ENCODE results near the gene C1QTNF12. TPM values are rescaled to one million over a fixed set of nuclear protein-coding genes. Genes with fewer than 3 reads are reported as not detected.

Gene C1QTNF12
- total RNA-seq, 1 experiment from 2014 or later, result 4.4 TPM

- H3K56ac ChIP-seq (ENCODE audit: insufficient read length, low read depth, low read length), result no peak overlapping the region
- H3K18ac ChIP-seq (ENCODE audit: insufficient read length, low read depth, low read length), result no peak overlapping the region
- Mint-ChIP-seq H3K4me1 (peaks cover 15 to 21% of the 10 kb centered on the region in 2 experiments), H3K4me3 (peak overlapping the region; percentile 28 to 90; a peak in 4 of 5 replicates), H3K27me3 (ENCODE audit: low read depth) (no peaks in the 10 kb centered on the region), H3K9me3 (peaks cover 0 to 4% of the 10 kb centered on the region in 2 experiments; a peak in 1 of 5 replicates), H3K27ac (peak overlapping the region in 1 of 3 experiments; percentile 57; a peak in 1 of 7 replicates), H3K36me3 (ENCODE audit: insufficient read depth in 1 of 3, low read depth in 3 of 3) (peaks cover 23 to 50% (median 50%) of the 10 kb centered on the region in 3 experiments)
- no peak overlapping the region for H2BK120ac ChIP-seq (ENCODE audit: low read depth, low read length, poor library complexity, severe bottlenecking)
- no peaks in the 10 kb centered on the region for H4K20me1 ChIP-seq (ENCODE audit: control insufficient read depth, insufficient read depth, insufficient read length)
- H3K79me1 ChIP-seq (ENCODE audit: insufficient read depth, low read depth, low read length, poor library complexity, severe bottlenecking), result peaks cover 2% of the 10 kb centered on the region
- TF ChIP-seq CTCF (conservative IDR thresholded peaks at IDR 0.05), result no peak
- DNase-seq, result no peak
- H3K4me1 ChIP-seq (ENCODE audit: insufficient read depth, low read length), result no peaks in the 10 kb centered on the region
- no peak overlapping the region for H3K23ac ChIP-seq (ENCODE audit: insufficient read length, low read depth, low read length)
- H2BK15ac ChIP-seq (ENCODE audit: low read depth, low read length), result no peak overlapping the region
- no peak overlapping the region for H4K8ac ChIP-seq (replicated peaks; ENCODE audit: insufficient read length, low read depth, low read length)
- H3K27me3 ChIP-seq (ENCODE audit: insufficient read depth, low read length), result no peaks in the 10 kb centered on the region
- no CpG with 5 or more reads among the region's 19 CpGs for WGBS (ENCODE audit: extremely low coverage, insufficient read length, low lambda C conversion rate)
- no peak overlapping the region for H2BK12ac ChIP-seq (ENCODE audit: insufficient read length, low read depth, low read length)
- H3K9ac ChIP-seq (ENCODE audit: extremely low read depth, insufficient read length, low read length), result no peak overlapping the region
- no peak overlapping the region for H2AK5ac ChIP-seq (ENCODE audit: insufficient read length, low read length)
- H2BK5ac ChIP-seq (ENCODE audit: insufficient read length, low read length), result no peak overlapping the region
- no peak overlapping the region for H2AFZ ChIP-seq (ENCODE audit: low read length)
- H3K9me3 ChIP-seq (ENCODE audit: control insufficient read depth, low read depth, low read length), result no peaks in the 10 kb centered on the region
- H4K5ac ChIP-seq (ENCODE audit: insufficient read length, low read depth, low read length), result no peak overlapping the region
- H3K4ac ChIP-seq (ENCODE audit: low read depth, low read length), result no peak overlapping the region
- H3T11ph ChIP-seq (ENCODE audit: low read length), result no peak overlapping the region
- no peak overlapping the region for H3K4me2 ChIP-seq (ENCODE audit: insufficient read depth, insufficient read length, low read length)
- peaks cover 6% of the 10 kb centered on the region for H3K23me2 ChIP-seq (ENCODE audit: insufficient read length, low read depth, low read length, poor library complexity, severe bottlenecking)
- no peak overlapping the region for H4K91ac ChIP-seq (ENCODE audit: insufficient read length, low read depth, low read length)
- no peak overlapping the region for H2BK20ac ChIP-seq (ENCODE audit: low read depth, low read length, poor library complexity, severe bottlenecking)
- H3K27ac ChIP-seq (ENCODE audit: insufficient read length, low read depth, low read length), result no peak overlapping the region
- no peak overlapping the region; the same call in 1 of the 2 replicates for H3K14ac ChIP-seq (ENCODE audit: insufficient read depth, low read length)
- peaks cover 2% of the 10 kb centered on the region; the same call in 1 of the 2 replicates for H3K79me2 ChIP-seq (ENCODE audit: insufficient read depth, low read length)
Measured at GRCh38 chr1:1229770-1230169, 16.8 kb downstream of the C1QTNF12 start.
